KMS-11 (cell line): ENCODE measurements around the gene FILIP1.

Experiments
- H2AFZ ChIP-seq: fragments of 200-600 bp; sonication (generic); 2 replicates; pipeline ENCODE4 v1.6.1; 2016; ENCODE audit warnings: antibody characterized with exemption, mixed run types, low read depth
- H3K27ac ChIP-seq: fragments of 200-600 bp; sonication (generic); 2 replicates; pipeline ENCODE4 v1.6.1; 2016; ENCODE audit warnings: mild to moderate bottlenecking, mixed run types
- H3K27me3 ChIP-seq: fragments of 200-600 bp; sonication (generic); 2 replicates; pipeline ENCODE4 v1.6.1; 2017; ENCODE audit warnings: mild to moderate bottlenecking, low read depth, mixed run types, moderate library complexity; ENCODE audit not compliant: insufficient read depth
- H3K36me3 ChIP-seq: fragments of 200-600 bp; sonication (generic); 2 replicates; pipeline ENCODE4 v1.6.1; 2017; ENCODE audit warnings: mild to moderate bottlenecking, mixed run types; ENCODE audit not compliant: insufficient read depth
- H3K4me1 ChIP-seq: fragments of 200-600 bp; sonication (generic); 2 replicates; pipeline ENCODE4 v1.6.1; 2016; ENCODE audit warnings: mild to moderate bottlenecking, low read depth, mixed run types; ENCODE audit not compliant: poor library complexity, severe bottlenecking
- H3K4me2 ChIP-seq: fragments of 200-600 bp; sonication (generic); 2 replicates; pipeline ENCODE4 v1.7.0; 2016; ENCODE audit warnings: mild to moderate bottlenecking, mixed run types
- H3K4me3 ChIP-seq: fragments of 200-600 bp; sonication (generic); IDR thresholded peaks from 2 replicates; pipeline ENCODE4 v1.6.1; 2017; ENCODE audit warnings: low read depth, low read length, mixed read lengths; ENCODE audit not compliant: insufficient read depth
- H3K79me2 ChIP-seq: fragments of 200-600 bp; sonication (generic); 2 replicates; pipeline ENCODE4 v1.6.1; 2016; ENCODE audit warnings: low read depth, mixed run types; ENCODE audit not compliant: insufficient read depth
- H3K9ac ChIP-seq: fragments of 200-600 bp; sonication (generic); 2 replicates; pipeline ENCODE4 v1.6.1; 2016; ENCODE audit warnings: mild to moderate bottlenecking, mixed run types
- H4K20me1 ChIP-seq: fragments of 200-600 bp; sonication (generic); 2 replicates; pipeline ENCODE4 v1.6.1; 2016; ENCODE audit warnings: mild to moderate bottlenecking, mixed run types; ENCODE audit not compliant: insufficient read depth
- TF ChIP-seq, protein P1 (sequence below): fragments of 200-600 bp; sonication (generic); conservative IDR thresholded peaks from 2 replicates; pipeline ENCODE4 v1.6.1; 2017; ENCODE audit warnings: low read depth, mild to moderate bottlenecking, antibody characterized with exemption, low read length, moderate library complexity, mixed read lengths

Gene FILIP1

DNA sequence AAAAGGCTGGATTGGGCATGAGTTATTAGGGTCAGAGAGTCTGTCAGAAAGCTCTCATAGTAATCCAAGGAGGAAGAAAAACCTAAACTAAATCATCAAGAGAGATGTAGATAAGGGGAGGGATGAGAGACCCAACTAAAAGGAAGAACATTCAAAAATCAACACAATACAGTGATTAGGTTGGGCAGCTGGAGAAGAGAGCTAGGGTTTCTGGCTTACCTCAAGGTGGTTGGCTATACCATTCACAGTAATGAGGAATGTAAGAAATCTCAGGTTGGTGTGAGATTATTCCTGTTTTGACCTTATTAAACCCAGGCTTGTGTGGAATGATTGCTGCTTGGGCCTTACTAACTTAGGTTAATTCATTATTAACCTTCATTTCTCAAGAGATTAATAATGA, 243.8 kb downstream of the FILIP1 start:
- Histone ChIP-seq H3K27me3 (no peaks in the 10 kb centered on the region), H3K79me2 (no peaks in the 10 kb centered on the region), H4K20me1 (no peaks in the 10 kb centered on the region), H3K4me3 (no peak overlapping the region), H3K9ac (no peak overlapping the region), H2AFZ (no peak overlapping the region), H3K27ac (no peak overlapping the region), H3K4me1 (no peaks in the 10 kb centered on the region), H3K4me2 (no peak overlapping the region), H3K36me3 (no peaks in the 10 kb centered on the region)
- TF ChIP-seq, protein P1, sequence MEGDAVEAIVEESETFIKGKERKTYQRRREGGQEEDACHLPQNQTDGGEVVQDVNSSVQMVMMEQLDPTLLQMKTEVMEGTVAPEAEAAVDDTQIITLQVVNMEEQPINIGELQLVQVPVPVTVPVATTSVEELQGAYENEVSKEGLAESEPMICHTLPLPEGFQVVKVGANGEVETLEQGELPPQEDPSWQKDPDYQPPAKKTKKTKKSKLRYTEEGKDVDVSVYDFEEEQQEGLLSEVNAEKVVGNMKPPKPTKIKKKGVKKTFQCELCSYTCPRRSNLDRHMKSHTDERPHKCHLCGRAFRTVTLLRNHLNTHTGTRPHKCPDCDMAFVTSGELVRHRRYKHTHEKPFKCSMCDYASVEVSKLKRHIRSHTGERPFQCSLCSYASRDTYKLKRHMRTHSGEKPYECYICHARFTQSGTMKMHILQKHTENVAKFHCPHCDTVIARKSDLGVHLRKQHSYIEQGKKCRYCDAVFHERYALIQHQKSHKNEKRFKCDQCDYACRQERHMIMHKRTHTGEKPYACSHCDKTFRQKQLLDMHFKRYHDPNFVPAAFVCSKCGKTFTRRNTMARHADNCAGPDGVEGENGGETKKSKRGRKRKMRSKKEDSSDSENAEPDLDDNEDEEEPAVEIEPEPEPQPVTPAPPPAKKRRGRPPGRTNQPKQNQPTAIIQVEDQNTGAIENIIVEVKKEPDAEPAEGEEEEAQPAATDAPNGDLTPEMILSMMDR = no peak

DNA sequence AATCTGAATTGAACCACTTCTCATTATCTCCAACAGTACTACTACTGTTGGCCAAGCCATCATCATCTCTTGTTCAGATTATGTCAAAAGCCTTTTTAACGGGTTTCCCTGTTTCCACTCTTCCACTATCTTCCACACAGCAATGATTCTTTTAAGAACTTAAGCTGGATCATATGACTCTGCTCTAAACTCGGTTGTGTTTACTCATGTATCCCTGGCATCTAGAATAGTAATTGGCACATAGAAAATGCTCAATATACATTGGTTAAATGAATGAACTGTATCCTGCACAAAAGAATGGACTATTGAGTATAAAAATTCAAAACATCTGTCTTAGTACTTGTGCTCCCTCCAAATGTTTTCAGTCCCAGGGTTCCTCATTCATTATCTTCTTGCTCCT, 247.2 kb downstream of the FILIP1 start:
- peaks cover 6% of the 10 kb centered on the region for H3K4me1 ChIP-seq
- TF ChIP-seq, protein P1 = no peak
- H3K36me3 ChIP-seq = no peaks in the 10 kb centered on the region
- H3K4me2 ChIP-seq = no peak overlapping the region
- H3K4me3 ChIP-seq = no peak overlapping the region
- H4K20me1 ChIP-seq = no peaks in the 10 kb centered on the region
- H3K27ac ChIP-seq = no peak overlapping the region
- peaks cover 12% of the 10 kb centered on the region for H3K79me2 ChIP-seq
- H3K27me3 ChIP-seq = no peaks in the 10 kb centered on the region
- no peak overlapping the region for H3K9ac ChIP-seq
- no peak overlapping the region for H2AFZ ChIP-seq

DNA sequence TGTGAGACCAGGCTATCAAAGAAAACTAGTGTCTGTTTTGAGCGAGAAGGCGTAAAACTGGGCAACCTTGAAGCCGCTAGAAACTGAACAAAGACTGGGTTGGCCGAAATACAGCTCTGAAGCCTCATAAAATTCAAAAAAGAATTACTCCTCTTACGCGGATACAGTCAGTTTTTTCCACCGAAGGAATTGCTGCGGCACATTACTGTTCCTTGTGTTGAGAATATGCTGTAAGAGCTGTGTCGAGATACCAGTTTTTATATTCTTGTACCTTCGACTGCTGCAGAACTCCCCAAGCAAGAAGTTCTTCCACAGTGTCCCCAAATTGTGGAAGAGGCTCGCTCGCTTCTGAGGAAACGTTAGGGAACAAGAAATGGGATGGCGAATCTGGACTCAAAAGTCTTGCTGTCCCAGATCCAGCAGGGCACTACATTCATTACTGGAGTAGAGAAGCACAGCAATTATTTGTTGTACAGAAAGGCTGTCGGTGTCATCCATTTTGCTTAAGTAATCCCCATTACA, 249.5 kb downstream of the FILIP1 start:
- TF ChIP-seq, protein P1 = no peak
- Histone ChIP-seq H3K36me3 (no peaks in the 10 kb centered on the region), H3K4me2 (peak overlapping the region; percentile 70), H3K27ac (peak overlapping the region; percentile 96; the same call in 1 of the 2 replicates), H3K4me1 (peaks cover 6% of the 10 kb centered on the region), H3K27me3 (no peaks in the 10 kb centered on the region), H3K79me2 (peaks cover 19% of the 10 kb centered on the region), H2AFZ (peak overlapping the region; percentile 64), H3K9ac (peak overlapping the region; percentile 88), H3K4me3 (no peak overlapping the region), H4K20me1 (no peaks in the 10 kb centered on the region)

DNA sequence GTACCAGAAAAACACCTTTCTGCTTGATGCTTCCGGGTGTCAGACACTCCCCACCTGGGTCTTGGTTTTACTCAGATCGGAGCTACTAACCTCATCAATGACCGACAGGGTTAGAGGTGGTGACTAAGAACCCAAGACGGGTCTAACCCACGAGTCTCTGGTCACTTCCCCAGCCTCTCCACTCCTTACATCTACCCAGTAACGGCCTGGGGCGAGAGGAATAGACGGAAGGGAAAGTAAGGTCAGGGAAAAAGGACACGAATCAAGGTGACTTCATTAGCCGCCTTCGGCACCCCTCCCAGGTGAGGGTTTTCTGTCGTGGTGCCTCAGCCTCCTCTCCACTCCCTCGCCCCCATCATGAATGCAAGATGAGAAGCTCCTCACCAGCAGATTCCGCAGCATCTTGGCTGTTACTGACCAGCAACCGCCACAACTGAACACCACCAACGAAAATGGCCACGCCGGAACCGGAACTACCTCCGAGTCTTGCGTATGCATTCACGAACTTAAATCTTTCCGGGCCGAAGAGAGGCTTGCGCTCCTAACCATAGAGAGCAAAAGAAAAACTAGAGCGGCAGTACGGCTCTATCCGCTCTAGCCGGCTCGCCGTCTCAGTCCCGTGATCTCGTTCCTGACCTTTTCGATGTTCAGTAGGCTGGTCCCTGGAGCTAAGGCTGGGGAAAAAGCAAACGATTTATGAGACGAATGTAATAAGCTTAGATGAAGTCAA, 250.1 kb downstream of the FILIP1 start, which contains the start of gene COX7A2:
Gene COX7A2 (minus strand): TSS at position 469 of the 730 bp plus-strand sequence. CDS start 67 bp downstream, at position 402.
- TF ChIP-seq, protein P1 = no peak
- peaks cover 6% of the 10 kb centered on the region for H3K4me1 ChIP-seq
- H4K20me1 ChIP-seq = no peaks in the 10 kb centered on the region
- H3K27me3 ChIP-seq = no peaks in the 10 kb centered on the region
- peak within 1 kb of the TSS; percentile 88 for H3K9ac ChIP-seq
- no peaks in the 10 kb centered on the region for H3K36me3 ChIP-seq
- peaks cover 19% of the 10 kb centered on the region for H3K79me2 ChIP-seq
- H3K4me2 ChIP-seq = peak within 1 kb of the TSS; percentile 70
- no peak within 1 kb of the TSS for H3K4me3 ChIP-seq
- H2AFZ ChIP-seq = peak within 1 kb of the TSS; percentile 64
- H3K27ac ChIP-seq = peak within 1 kb of the TSS; percentile 96
